ENCODE data around the gene SAP30. TPM values are rescaled to one million over a fixed set of nuclear protein-coding genes. Genes with fewer than 3 reads are reported as not detected.

SAP30 gene
- total RNA-seq, 1 experiment from 2014 or later, result 12.0 TPM

GRCh38 chr4:173418639-173419038, 47.9 kb downstream of the SAP30 start:
- TF ChIP-seq CTCF (IDR thresholded peaks at IDR 0.05 in 2 of 3, conservative IDR thresholded peaks at IDR 0.05 in 1 of 3; ENCODE audit: borderline replicate concordance in 1 of 3, insufficient read depth in 1 of 3, low read depth in 2 of 3, low read length in 2 of 3) (no peak), SP1 (IDR thresholded peaks at IDR 0.05; ENCODE audit: low read depth) (no peak), CBX3 (IDR thresholded peaks at IDR 0.05; ENCODE audit: low read depth) (no peak), RAD21 (IDR thresholded peaks at IDR 0.05; ENCODE audit: low read depth) (no peak), POLR2AphosphoS5 (IDR thresholded peaks at IDR 0.05; ENCODE audit: low read depth, low read length) (no peak), JUND (IDR thresholded peaks at IDR 0.05) (no peak), SIN3A (IDR thresholded peaks at IDR 0.05; ENCODE audit: low read depth) (no peak), ZNF274 (IDR thresholded peaks at IDR 0.05; ENCODE audit: low read depth, low read length) (no peak), REST (IDR thresholded peaks at IDR 0.05; ENCODE audit: low read depth) (no peak), MAX (IDR thresholded peaks at IDR 0.05) (no peak), TCF7L2 (IDR thresholded peaks at IDR 0.05; ENCODE audit: borderline replicate concordance, extremely low read depth, insufficient read depth, insufficient read length) (no peak), ELF1 (IDR thresholded peaks at IDR 0.05; ENCODE audit: borderline replicate concordance, low read depth) (no peak)
- H3K9ac ChIP-seq (ENCODE audit: low read length), result no peak overlapping the region
- no peaks in the 10 kb centered on the region for H3K36me3 ChIP-seq (ENCODE audit: control insufficient read depth in 1 of 2, insufficient read depth in 2 of 2, low read length in 2 of 2)
- no TSS peak for BruUV-seq (replicated peaks)
- no peaks in the 10 kb centered on the region for H3K79me2 ChIP-seq (ENCODE audit: insufficient read depth, low read length)
- ChIA-PET CTCF (interaction anchor here (1.0 to 1.2 kb wide), 3 partner anchors 75 to 405 kb away, joined by 3 to 4 read pairs (median 3); no protein-coding TSS in a partner anchor), POLR2A (no interaction called here), RAD21 (ENCODE audit: low non-redundant PET in 1 of 2, low total read pairs in 2 of 2, uncharacterized antibody in 2 of 2, unreplicated experiment in 2 of 2) (interaction anchor here in 1 of 2 experiments (1.1 kb wide), 1 partner anchor 99 kb away, joined by 3 read pairs; no protein-coding TSS in a partner anchor)
- H3K27me3 ChIP-seq (ENCODE audit: insufficient read depth, low read length), result no peaks in the 10 kb centered on the region
- no peak overlapping the region for H3K4me2 ChIP-seq (ENCODE audit: low read length)
- no peak for ATAC-seq
- H2AFZ ChIP-seq (ENCODE audit: low read depth, low read length, poor library complexity, severe bottlenecking), result no peak overlapping the region
- H4K20me1 ChIP-seq (ENCODE audit: insufficient read depth), result no peaks in the 10 kb centered on the region
- H3K4me1 ChIP-seq (ENCODE audit: control insufficient read depth in 1 of 2, insufficient read depth in 2 of 2, low read length in 2 of 2), result no peaks in the 10 kb centered on the region
- no peaks in the 10 kb centered on the region for H3K9me2 ChIP-seq (ENCODE audit: insufficient read depth)
- H3K27ac ChIP-seq (ENCODE audit: low read depth, low read length), result no peak overlapping the region
- intact Hi-C loops (cut with micrococcal nuclease), result loop anchor here (5.0 kb wide), 1 partner anchor 391 kb away; no protein-coding TSS in a partner anchor
- no peak for DNase-seq (ENCODE audit: low read depth, low spot score)
- no peak overlapping the region for H3K4me3 ChIP-seq (replicated peaks in 1 of 2; ENCODE audit: low read depth in 1 of 2, low read length in 2 of 2)
- H3K9me3 ChIP-seq (ENCODE audit: control insufficient read depth in 1 of 2, insufficient read depth in 1 of 2, low read depth in 1 of 2, low read length in 2 of 2), result no peaks in the 10 kb centered on the region

Measured in HCT116 (cell line).